Left renal pelvis (tissue), 4 donors: ENCODE data around the gene AKT2. TPM values are rescaled to one million over a fixed set of nuclear protein-coding genes. Genes with fewer than 3 reads are reported as not detected.

ENCODE experiments used
- DNase-seq, 4 donors: peaks; one replicate each; pipeline ENCODE4 v3.0.0-alpha.2; 2013; ENCODE audit warnings: low read depth in 4 of 4, low spot score in 3 of 4
- polyA plus RNA-seq, 4 donors: library from polyadenylated mRNA; unstranded; fragments of 120-200 nt; gene quantifications; one replicate each; pipeline ENCODE4 v1.2.1, GENCODE V29; 2013; ENCODE audit not compliant: insufficient read length in 4 of 4

The AKT2 gene
- polyA plus RNA-seq, 4 donors: 139 to 203 (median 168) TPM

DNA sequence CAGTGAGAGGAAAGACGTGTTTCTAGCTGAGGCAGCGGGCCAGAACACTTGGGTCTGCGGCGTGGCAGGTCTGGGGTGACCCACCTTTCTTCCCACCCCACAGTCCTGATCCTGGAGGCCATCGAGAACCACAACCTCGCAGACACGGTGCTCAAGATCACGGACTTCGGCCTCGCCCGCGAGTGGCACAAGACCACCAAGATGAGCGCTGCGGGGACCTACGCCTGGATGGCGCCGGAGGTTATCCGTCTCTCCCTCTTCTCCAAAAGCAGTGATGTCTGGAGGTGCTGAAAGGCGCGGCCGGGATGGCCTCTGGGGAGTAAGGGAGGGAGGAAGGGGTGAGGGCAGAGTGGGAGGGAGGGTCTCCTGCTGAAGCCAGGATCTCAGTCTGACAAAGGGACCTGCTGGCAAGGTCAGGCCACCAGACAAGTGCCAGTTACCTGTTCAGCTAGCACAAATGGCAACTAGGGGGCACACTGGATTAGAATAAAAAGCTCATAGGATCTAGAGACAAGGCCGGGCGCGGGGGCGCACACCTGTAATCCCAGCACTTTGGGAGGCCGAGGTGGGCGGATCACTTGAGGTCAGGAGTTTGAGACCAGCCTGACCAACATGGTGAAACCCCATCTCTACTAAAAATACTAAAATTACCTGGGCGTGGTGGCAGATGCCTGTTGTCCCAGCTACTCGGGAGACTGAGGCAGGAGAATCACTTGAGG, 86.7 kb downstream of the AKT2 start:
- no peak for DNase-seq

GRCh38 chr19:40193587-40193849, 91.6 kb downstream of the AKT2 start:
- no peak for DNase-seq

GRCh38 chr19:40192758-40193586, 92.2 kb downstream of the AKT2 start:
- no peak for DNase-seq

DNA sequence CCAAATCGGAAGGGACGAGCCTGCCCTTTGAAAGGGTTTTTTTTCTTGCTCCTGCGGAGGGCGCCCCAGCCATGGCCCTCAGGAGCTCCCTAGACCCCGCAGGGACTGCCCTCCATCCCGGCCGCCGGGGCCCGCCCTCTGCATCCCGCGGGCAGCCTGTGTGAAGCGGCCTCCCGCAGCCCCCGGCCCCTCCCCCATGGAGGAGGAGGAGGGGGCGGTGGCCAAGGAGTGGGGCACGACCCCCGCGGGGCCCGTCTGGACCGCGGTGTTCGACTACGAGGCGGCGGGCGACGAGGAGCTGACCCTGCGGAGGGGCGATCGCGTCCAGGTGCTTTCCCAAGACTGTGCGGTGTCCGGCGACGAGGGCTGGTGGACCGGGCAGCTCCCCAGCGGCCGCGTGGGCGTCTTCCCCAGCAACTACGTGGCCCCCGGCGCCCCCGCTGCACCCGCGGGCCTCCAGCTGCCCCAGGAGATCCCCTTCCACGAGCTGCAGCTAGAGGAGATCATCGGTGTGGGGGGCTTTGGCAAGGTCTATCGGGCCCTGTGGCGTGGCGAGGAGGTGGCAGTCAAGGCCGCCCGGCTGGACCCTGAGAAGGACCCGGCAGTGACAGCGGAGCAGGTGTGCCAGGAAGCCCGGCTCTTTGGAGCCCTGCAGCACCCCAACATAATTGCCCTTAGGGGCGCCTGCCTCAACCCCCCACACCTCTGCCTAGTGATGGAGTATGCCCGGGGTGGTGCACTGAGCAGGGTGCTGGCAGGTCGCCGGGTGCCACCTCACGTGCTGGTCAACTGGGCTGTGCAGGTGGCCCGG, 93.1 kb downstream of the AKT2 start:
- no peak for DNase-seq

- peak in 3 of 4 donors; percentile 21 to 38 (median 30) for DNase-seq
These were observed 94.0 kb downstream of the AKT2 start, which contains the start of gene MAP3K10 for GRCh38 chr19:40190891-40191835. Gene MAP3K10, plus strand, starts transcription at chr19:40191426. Its CDS starts 606 bp downstream, at chr19:40192032.

DNA sequence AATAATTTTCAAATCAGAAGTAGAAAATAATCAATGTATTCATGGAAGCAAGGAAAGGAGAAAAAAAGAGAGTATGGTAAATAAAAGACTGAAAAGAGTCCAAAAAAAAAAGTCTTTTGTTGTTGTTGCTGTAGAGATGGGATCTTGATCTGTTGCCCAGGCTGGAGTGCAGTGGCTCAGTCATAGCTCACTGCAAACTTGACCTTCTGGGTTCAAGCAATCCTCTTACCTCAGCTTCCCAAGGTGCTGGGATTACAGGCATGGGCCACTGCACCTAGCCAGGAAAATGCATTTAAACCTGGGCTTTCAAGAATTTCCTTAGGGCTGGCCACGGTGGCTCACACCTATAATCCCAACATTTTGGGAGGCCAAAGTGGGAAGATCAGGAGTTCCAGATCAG, 100.9 kb downstream of the AKT2 start:
- no peak for DNase-seq

Other genes starting within 250 kb of the AKT2 start
- gene ZNF780B, start 229.1 kb downstream of the AKT2 start, polyA plus RNA-seq: 10 to 100 TPM; 18.8 to 37.4 (median 25.3) TPM
- gene ZNF780A, start 194.4 kb downstream of the AKT2 start, polyA plus RNA-seq: 10 to 100 TPM; 12.5 to 25.7 (median 19.8) TPM
- gene MAP3K10, start 93.9 kb downstream of the AKT2 start, polyA plus RNA-seq: 10 to 100 TPM; 10.1 to 22.7 (median 14.3) TPM
- gene TTC9B, start 67.0 kb downstream of the AKT2 start, polyA plus RNA-seq: under 1 TPM in 3 of 4 donors, not detected in 1; 0.05 to 0.20 (median 0.09) TPM
- gene CCNP, start 58.7 kb downstream of the AKT2 start, polyA plus RNA-seq: 1 to 10 TPM in 1 of 4 donors, under 1 TPM in 3; 0.29 to 2.8 (median 0.80) TPM
- 10 to 100 TPM in 3 of 4 donors, 1 to 10 TPM in 1; 9.7 to 16.1 (median 12.2) TPM for gene C19orf47, start 63.1 kb upstream of the AKT2 start, polyA plus RNA-seq
- gene PLD3, start 63.4 kb upstream of the AKT2 start, polyA plus RNA-seq: 100 to 1,000 TPM; 239 to 328 (median 258) TPM
- gene HIPK4, start 104.8 kb upstream of the AKT2 start, polyA plus RNA-seq: under 1 TPM; 0.11 to 0.26 (median 0.16) TPM
- gene PRX, start 128.0 kb upstream of the AKT2 start, polyA plus RNA-seq: 10 to 100 TPM in 2 of 4 donors, 1 to 10 TPM in 2; 7.9 to 13.4 (median 10.4) TPM
- 10 to 100 TPM in 1 of 4 donors, 1 to 10 TPM in 3; 6.3 to 11.2 (median 8.2) TPM for gene SERTAD1, start 140.6 kb upstream of the AKT2 start, polyA plus RNA-seq
- 10 to 100 TPM; 31.6 to 66.6 (median 37.1) TPM for gene SERTAD3, start 159.0 kb upstream of the AKT2 start, polyA plus RNA-seq
- 10 to 100 TPM; 38.3 to 81.1 (median 46.6) TPM for gene BLVRB, start 180.4 kb upstream of the AKT2 start, polyA plus RNA-seq
- gene SPTBN4, start 181.7 kb upstream of the AKT2 start, polyA plus RNA-seq: 1 to 10 TPM; 1.2 to 3.3 (median 1.8) TPM